Hepatocyte (in vitro differentiated cells): ENCODE measurements around the gene IGF2BP3.

Experiments used
- EZH2 ChIP-seq: fragments of 200-600 bp; sonication (generic); IDR thresholded peaks from 2 replicates; pipeline ENCODE4 v1.6.1; 2016; ENCODE audit warnings: antibody characterized with exemption, mild to moderate bottlenecking, borderline replicate concordance
- EZH2phosphoT487 ChIP-seq: fragments of 200-600 bp; sonication (generic); IDR thresholded peaks from one replicate; pipeline ENCODE4 v1.6.1; 2018; ENCODE audit warnings: antibody characterized with exemption, mild to moderate bottlenecking, low read depth, moderate library complexity; ENCODE audit not compliant: unreplicated experiment, severe bottlenecking
- TF ChIP-seq, protein P1 (sequence below): fragments of 200-600 bp; sonication (generic); IDR thresholded peaks from 2 replicates; pipeline ENCODE4 v1.5.1; 2016; ENCODE audit warnings: antibody characterized with exemption, mild to moderate bottlenecking; ENCODE audit not compliant: poor library complexity

GRCh38 chr7:23475576-23475839 lies 5.2 kb upstream of the IGF2BP3 start:
- TF ChIP-seq, protein P1, sequence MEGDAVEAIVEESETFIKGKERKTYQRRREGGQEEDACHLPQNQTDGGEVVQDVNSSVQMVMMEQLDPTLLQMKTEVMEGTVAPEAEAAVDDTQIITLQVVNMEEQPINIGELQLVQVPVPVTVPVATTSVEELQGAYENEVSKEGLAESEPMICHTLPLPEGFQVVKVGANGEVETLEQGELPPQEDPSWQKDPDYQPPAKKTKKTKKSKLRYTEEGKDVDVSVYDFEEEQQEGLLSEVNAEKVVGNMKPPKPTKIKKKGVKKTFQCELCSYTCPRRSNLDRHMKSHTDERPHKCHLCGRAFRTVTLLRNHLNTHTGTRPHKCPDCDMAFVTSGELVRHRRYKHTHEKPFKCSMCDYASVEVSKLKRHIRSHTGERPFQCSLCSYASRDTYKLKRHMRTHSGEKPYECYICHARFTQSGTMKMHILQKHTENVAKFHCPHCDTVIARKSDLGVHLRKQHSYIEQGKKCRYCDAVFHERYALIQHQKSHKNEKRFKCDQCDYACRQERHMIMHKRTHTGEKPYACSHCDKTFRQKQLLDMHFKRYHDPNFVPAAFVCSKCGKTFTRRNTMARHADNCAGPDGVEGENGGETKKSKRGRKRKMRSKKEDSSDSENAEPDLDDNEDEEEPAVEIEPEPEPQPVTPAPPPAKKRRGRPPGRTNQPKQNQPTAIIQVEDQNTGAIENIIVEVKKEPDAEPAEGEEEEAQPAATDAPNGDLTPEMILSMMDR, result no peak
- no peak for TF ChIP-seq EZH2
- no peak for TF ChIP-seq EZH2phosphoT487
